H54 (cell line): ENCODE results near the gene XRCC5.

Experiments
- DNase-seq: peaks from one replicate; pipeline ENCODE4 v3.0.0; 2011; ENCODE audit warnings: low spot score, mixed read lengths; ENCODE audit not compliant: insufficient read length
- FAIRE-seq: peaks from 3 replicates; lab custom pipeline; 2011; peaks lifted over from hg19 to GRCh38; lab: Jason Lieb, UNC
- POLR2A ChIP-seq: IDR thresholded peaks from 2 replicates; pipeline ENCODE4 v1.6.1; 2011; ENCODE audit warnings: low read depth, mild to moderate bottlenecking, low read length

Gene XRCC5

GRCh38 chr2:216144857-216145256 is 35.7 kb downstream of the XRCC5 start:
- TF ChIP-seq POLR2A = no peak
- FAIRE-seq (no peak), DNase-seq (no peak)

DNA sequence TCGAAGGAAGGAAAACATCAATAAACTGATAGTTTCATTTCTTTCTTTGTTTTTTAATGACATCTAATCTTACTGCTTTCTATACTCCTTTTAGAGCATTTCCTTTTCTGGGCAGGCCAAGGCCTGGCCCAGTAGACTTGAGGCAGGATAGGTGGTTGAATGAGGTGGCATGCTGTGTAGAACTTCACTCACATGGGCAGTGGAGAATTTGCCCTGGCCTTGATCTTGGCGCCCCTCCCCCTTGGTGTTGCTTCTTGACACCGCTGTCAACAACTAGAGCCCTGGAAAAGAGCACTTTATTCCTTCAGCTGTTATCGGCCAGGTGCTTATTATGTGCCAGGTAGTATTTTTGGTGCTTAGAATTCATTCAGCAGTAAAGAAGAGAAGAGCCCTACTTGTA is 37.4 kb downstream of the XRCC5 start:
- no peak for TF ChIP-seq POLR2A
- FAIRE-seq (no peak), DNase-seq (no peak)

- DNase-seq = no peak
- no peak for TF ChIP-seq POLR2A
- FAIRE-seq = no peak
Measured at GRCh38 chr2:216147172-216148131, 38.3 kb downstream of the XRCC5 start.

- FAIRE-seq (no peak), DNase-seq (no peak)
- TF ChIP-seq POLR2A = no peak
Measured at GRCh38 chr2:216148983-216149382, 39.8 kb downstream of the XRCC5 start.

GRCh38 chr2:216149741-216150140 is 40.6 kb downstream of the XRCC5 start:
- DNase-seq (no peak), FAIRE-seq (no peak)
- TF ChIP-seq POLR2A = no peak

DNA sequence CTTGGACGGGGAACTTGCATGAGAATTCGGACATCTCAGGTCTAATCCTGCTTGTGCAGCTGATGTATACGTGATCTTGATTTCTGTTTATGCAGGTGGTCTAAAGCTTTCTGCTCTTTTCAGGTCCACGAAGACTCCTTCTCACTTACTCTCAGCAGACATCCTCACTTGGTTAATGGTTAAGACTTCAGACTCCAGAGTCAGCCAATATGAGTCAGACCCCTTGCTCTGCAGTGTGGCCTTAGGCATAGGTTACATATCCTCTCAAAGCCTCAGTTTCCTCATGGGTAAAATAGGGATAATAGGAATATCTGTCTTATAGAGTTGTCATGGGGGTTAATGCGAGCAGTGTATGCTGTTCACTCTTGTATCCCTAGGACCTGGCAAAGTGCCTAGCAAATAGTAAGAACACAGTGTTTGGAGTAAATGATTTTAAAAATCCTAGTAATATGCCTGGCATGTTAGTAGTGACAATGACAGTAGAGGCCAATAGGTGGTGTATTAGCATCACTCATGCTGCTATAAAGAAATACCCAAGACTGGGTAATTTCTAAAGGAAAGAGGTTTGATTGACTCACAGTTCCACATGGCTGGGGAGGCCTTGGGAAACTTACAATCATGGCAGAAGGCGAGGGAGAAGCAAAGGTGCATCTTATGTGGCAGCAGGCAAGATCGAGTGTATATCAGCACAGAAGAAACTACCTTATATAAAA is 42.3 kb downstream of the XRCC5 start:
- no peak for DNase-seq
- peak; percentile 11 for FAIRE-seq
- TF ChIP-seq POLR2A = no peak

DNA sequence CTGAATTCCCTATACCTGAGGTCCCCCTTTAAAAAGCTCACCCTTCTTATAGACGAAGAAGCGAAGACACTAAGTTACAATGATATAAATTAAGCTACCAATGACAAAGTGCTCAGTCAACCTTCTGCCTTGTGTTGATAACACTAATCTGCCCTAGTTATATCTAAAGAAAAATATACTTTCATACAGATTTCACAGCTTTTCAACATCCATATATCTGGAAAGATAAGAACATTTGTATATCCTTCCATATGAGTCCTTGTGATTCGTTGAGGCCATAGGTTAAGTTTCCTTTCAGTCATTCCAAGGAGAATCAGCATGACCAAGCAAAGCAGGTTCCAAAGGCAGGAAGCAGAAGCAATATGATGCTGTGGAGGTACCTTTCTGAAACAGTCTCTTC is 46.8 kb downstream of the XRCC5 start:
- DNase-seq = no peak
- no peak for FAIRE-seq
- no peak for TF ChIP-seq POLR2A

DNA sequence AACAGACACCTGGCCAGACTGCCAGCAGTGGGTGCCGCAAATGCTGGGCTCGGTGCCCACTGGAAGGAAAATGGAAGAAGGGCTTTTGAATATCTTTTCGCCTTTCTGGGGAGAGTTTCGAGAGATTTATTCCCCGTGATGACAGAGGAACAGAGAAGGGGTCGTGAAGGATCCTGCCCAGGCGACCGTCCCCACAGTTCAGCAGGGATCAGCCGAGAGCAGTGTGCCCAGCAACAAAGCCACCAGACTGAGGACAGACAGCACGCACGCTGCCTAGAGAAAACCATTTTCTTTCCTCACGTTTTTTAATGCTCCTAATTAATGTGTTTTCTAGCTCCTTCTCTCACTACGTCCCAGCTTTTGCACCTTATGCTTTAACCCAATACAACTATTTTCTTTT is 47.7 kb downstream of the XRCC5 start:
- DNase-seq (no peak), FAIRE-seq (no peak)
- no peak for TF ChIP-seq POLR2A

DNA sequence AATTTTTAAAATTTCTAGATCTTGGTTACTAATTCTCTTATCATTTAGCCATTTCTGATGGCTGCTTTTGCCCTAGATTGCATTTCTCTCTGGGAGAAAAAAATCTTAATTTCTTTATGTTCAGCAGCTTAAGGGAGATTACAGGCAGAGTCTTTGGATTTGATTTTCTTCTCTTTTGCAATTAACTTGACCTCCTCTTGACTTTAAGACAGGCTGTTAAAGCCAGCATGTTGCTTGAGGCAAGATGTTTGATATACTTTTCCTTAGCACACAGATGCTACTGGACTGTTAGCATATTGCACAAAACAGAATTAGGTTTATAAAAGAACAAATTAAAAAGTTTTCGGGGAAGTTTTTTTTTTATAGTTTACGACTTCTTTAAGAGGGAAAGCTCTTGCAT is 50.0 kb downstream of the XRCC5 start:
- FAIRE-seq = no peak
- TF ChIP-seq POLR2A = no peak
- no peak for DNase-seq

DNA sequence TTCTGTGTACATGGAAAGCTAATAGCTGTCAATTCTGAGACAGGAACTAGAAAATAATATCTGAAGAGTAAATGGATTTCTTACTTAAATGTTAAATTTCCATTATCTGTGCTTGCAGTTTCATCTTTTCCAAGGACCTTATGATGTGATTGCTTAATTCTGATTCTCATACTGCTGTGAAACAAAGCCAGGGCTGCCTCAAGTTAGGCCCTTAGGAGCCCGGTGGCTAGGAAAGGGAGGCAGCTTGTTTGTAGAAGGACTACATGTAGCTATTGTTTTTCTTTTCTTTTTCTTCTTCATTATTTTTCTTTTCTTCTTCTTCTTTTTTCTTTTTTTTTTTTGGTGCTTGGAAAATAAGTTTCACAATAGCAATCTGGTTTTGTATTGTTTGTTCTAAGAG is 50.5 kb downstream of the XRCC5 start:
- peak; percentile 45 for FAIRE-seq
- no peak for TF ChIP-seq POLR2A

GRCh38 chr2:216160786-216161185 is 51.6 kb downstream of the XRCC5 start:
- DNase-seq (no peak), FAIRE-seq (no peak)
- no peak for TF ChIP-seq POLR2A

More for the DNA sequence above, 50.5 kb downstream of the XRCC5 start:
- DNase-seq = no peak

DNA sequence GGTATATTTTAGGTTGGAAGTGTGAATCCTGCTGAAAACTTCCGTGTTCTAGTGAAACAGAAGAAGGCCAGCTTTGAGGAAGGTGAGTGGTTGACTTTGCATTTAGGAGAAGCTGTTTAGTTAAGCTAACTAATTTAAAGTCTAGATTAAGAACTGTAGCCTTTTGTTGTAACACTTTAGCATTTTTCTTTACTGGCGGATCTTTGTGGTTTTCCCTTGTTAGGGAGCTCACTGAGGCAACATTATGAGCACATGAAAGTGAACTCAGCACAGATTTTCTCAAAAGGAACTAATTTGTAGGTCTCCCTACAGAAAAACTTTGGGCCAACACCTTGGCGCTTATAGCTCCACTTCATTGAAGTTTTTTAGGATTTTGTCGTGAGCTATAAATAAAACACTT is 52.8 kb downstream of the XRCC5 start:
- DNase-seq = no peak
- no peak for TF ChIP-seq POLR2A
- FAIRE-seq = no peak

GRCh38 chr2:216163518-216163917 is 54.4 kb downstream of the XRCC5 start:
- no peak for TF ChIP-seq POLR2A
- FAIRE-seq (no peak), DNase-seq (no peak)

DNA sequence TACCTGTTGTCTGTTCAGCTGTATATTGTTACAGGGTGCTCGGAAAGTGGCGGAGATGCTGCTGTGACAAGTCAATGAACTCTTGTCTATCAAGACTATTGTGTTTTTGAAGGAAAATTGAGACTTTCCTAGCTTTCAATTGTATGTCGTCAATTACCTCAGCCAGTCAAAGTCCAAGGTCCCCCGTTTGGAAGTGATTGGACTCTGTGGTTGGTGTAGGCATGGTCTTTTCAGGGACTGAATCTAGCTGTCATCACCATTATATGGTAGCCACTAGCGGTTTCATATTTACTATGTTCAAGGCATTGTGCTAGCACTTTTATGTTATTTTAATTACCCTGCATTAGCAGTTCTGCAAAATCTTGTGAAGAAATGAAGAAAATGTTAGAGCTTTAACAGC is 54.9 kb downstream of the XRCC5 start:
- FAIRE-seq (no peak), DNase-seq (no peak)
- TF ChIP-seq POLR2A = no peak

DNA sequence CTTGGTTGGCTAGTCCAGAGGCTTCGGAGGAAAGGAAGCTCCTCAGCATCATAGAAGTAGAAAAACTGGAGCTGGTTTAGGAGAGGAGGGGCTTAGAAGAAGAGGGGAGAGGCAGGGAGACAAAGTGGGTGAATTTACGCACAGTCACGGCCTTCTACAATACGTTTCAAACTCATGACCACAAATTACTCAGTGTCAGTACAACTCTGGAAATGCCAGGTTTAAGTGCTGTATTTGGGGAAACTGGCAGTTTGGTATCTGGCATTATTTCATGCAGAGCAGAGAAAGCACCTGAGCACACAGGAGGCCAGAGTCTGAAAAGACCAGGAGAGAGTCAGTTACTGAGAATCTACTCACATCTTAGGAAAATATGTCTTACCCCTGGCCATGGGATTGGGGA is 55.4 kb downstream of the XRCC5 start:
- FAIRE-seq (no peak), DNase-seq (no peak)
- no peak for TF ChIP-seq POLR2A
